ENCODE results near the gene OSBPL10.

DNA sequence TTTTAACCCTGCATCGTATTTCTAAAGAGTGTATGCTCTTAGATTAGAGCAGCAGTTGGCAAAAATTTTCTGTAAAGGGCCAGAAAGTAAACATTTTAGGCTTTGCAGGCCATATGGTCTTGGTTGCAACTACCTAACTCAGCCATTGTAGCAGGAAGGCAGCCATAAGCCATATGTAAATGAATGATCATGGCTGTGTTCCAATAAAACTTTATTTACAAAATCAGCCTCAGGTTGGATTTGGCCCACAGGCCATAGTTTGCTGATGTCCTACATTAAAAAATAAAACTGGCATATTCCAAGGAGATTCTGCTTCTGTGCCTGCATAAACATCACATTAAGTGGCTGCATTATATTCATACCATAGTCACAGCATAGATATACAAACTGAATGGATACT lies 313.5 kb downstream of the OSBPL10 start:
- TF ChIP-seq EZH2phosphoT487 (IDR thresholded peaks at IDR 0.05; ENCODE audit: low read depth), result no peak
- TF ChIP-seq, protein P1, sequence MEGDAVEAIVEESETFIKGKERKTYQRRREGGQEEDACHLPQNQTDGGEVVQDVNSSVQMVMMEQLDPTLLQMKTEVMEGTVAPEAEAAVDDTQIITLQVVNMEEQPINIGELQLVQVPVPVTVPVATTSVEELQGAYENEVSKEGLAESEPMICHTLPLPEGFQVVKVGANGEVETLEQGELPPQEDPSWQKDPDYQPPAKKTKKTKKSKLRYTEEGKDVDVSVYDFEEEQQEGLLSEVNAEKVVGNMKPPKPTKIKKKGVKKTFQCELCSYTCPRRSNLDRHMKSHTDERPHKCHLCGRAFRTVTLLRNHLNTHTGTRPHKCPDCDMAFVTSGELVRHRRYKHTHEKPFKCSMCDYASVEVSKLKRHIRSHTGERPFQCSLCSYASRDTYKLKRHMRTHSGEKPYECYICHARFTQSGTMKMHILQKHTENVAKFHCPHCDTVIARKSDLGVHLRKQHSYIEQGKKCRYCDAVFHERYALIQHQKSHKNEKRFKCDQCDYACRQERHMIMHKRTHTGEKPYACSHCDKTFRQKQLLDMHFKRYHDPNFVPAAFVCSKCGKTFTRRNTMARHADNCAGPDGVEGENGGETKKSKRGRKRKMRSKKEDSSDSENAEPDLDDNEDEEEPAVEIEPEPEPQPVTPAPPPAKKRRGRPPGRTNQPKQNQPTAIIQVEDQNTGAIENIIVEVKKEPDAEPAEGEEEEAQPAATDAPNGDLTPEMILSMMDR (IDR thresholded peaks at IDR 0.05; ENCODE audit: low read depth, low read length), result no peak
